HepG2 (cell line): Measurements from ENCODE around the gene SHISA9. TPM values are rescaled to one million over a fixed set of nuclear protein-coding genes. Genes with fewer than 3 reads are reported as not detected.

ENCODE experiments used
- ATAC-seq: fragments of 200-7000 bp; cut with Tn5 transposase; 3 replicates; pipeline ENCODE4 v1.9.1; 2020; ENCODE audit warnings: mild to moderate bottlenecking, moderate library complexity
- BruUV-seq: library from RNA; stranded (reverse); fragments of 400-500 nt; replicated peaks from 2 replicates; lab custom pipeline; 2021; lab: Mats Ljungman, UMichigan
- CTCF ChIA-PET: fragments of 300-600 bp; formaldehyde crosslinking; extraction: SDS; loops from one replicate; lab custom pipeline; 2021; ENCODE audit warnings: low total read pairs, inconsistent platforms, low intra/inter-chr PET ratio; lab: Yijun Ruan, JAX
- POLR2A ChIA-PET: fragments of 350-600 bp; sonication (Branson Sonifier 250); formaldehyde crosslinking; loops from one replicate; lab custom pipeline; 2020; ENCODE audit warnings: antibody characterized with exemption, inconsistent platforms; lab: Yijun Ruan, JAX
- DNase-seq: peaks from one replicate; pipeline ENCODE4 v3.0.0-alpha.2; 2015; ENCODE audit warnings: low spot score
- FAIRE-seq: peaks from 3 replicates; lab custom pipeline; 2011; peaks lifted over from hg19 to GRCh38; lab: Jason Lieb, UNC
- H2AFZ ChIP-seq: one replicate; pipeline ENCODE4 v1.6.1; 2011; ENCODE audit warnings: low read length, inconsistent platforms
- H3K27ac ChIP-seq: fragments of 300-600 bp; 3 replicates; pipeline ENCODE4 v1.8.0; 2011; ENCODE audit warnings: mixed run types, mild to moderate bottlenecking, mixed read lengths, low read length, inconsistent platforms; ENCODE audit not compliant: insufficient read depth; ENCODE audit errors: extremely low read length
- H3K27me3 ChIP-seq, 2 experiments: fragments of 200-600 bp in 1 of 2; 2 replicates in 1 of 2; 3 replicates in 1 of 2; pipeline versions ENCODE4 v1.6.0 to v1.8.0; 2011; ENCODE audit warnings: low read length in 2 of 2, mild to moderate bottlenecking in 2 of 2, moderate library complexity in 2 of 2, inconsistent platforms in 1 of 2; ENCODE audit not compliant: insufficient read depth in 2 of 2, control insufficient read depth in 1 of 2
- H3K36me3 ChIP-seq, 2 experiments: fragments of 200-600 bp in 1 of 2; replicated peaks in 1 of 2; 2 replicates in 1 of 2; 3 replicates in 1 of 2; pipeline versions ENCODE4 v1.5.1 to v1.8.0; 2011; ENCODE audit warnings: low read length in 2 of 2, inconsistent platforms in 1 of 2; ENCODE audit not compliant: insufficient read depth in 2 of 2, control insufficient read depth in 1 of 2
- H3K4me1 ChIP-seq: 2 replicates; pipeline ENCODE4 v1.5.1; 2012; ENCODE audit warnings: low read length, inconsistent platforms; ENCODE audit not compliant: insufficient read depth
- H3K4me2 ChIP-seq: 2 replicates; pipeline ENCODE4 v1.6.0; 2011; ENCODE audit warnings: low read depth, low read length, inconsistent platforms
- H3K4me3 ChIP-seq, 3 experiments: fragments of 200-600 bp in 1 of 3; sonication (generic), shearing (Covaris generic) in 1 of 3; replicated peaks in 1 of 3; 2 replicates each; pipeline ENCODE4 v1.5.1; 2011 to 2016; ENCODE audit warnings: low read length in 3 of 3, inconsistent platforms in 2 of 3, low read depth in 2 of 3, mild to moderate bottlenecking in 2 of 3, control low read depth in 1 of 3, mixed read lengths in 1 of 3; ENCODE audit not compliant: insufficient read depth in 1 of 3
- H3K79me2 ChIP-seq: one replicate; pipeline ENCODE4 v1.6.1; 2011; ENCODE audit warnings: low read length, inconsistent platforms; ENCODE audit not compliant: insufficient read depth
- H3K9ac ChIP-seq: 2 replicates; pipeline ENCODE4 v1.6.0; 2011; ENCODE audit warnings: mild to moderate bottlenecking, low read depth, low read length, inconsistent platforms; ENCODE audit not compliant: insufficient read depth
- H3K9me3 ChIP-seq: 2 replicates; pipeline ENCODE4 v1.5.1; 2012; ENCODE audit warnings: mild to moderate bottlenecking, low read length
- H4K20me1 ChIP-seq: 2 replicates; pipeline ENCODE4 v1.6.0; 2011; ENCODE audit warnings: inconsistent platforms, mild to moderate bottlenecking, low read length, moderate library complexity; ENCODE audit not compliant: insufficient read depth
- ARID3A ChIP-seq: IDR thresholded peaks from 2 replicates; pipeline ENCODE4 v1.6.1; 2012; ENCODE audit warnings: low read depth, low read length, improper control_type of control experiment
- ELF1 ChIP-seq: sonication (generic); formaldehyde crosslinking; IDR thresholded peaks from 2 replicates; pipeline ENCODE4 v1.4.0; 2020; ENCODE audit warnings: missing genetic modification reagents
- GATAD1 ChIP-seq: IDR thresholded peaks from 2 replicates; pipeline ENCODE4 v1.6.1; 2016; ENCODE audit warnings: missing genetic modification reagents, missing compliant biosample characterization
- HNF4A ChIP-seq: sonication (generic); formaldehyde crosslinking; IDR thresholded peaks from 2 replicates; pipeline ENCODE4 v1.4.0; 2020; ENCODE audit warnings: missing genetic modification reagents
- MLLT10 ChIP-seq: sonication (generic); formaldehyde crosslinking; IDR thresholded peaks from 2 replicates; pipeline ENCODE4 v1.4.0; 2020; ENCODE audit warnings: missing genetic modification reagents
- NFIC ChIP-seq: IDR thresholded peaks from 2 replicates; pipeline ENCODE4 v1.6.1; 2012; ENCODE audit warnings: mild to moderate bottlenecking, low read length, inconsistent platforms
- PAF1 ChIP-seq: IDR thresholded peaks from 2 replicates; pipeline ENCODE4 v1.6.1; 2016; ENCODE audit warnings: missing genetic modification reagents, missing compliant biosample characterization
- PLRG1 ChIP-seq: fragments of 450-650 bp; conservative IDR thresholded peaks from 2 replicates; pipeline ENCODE4 v1.6.1; 2016
- RFXANK ChIP-seq: IDR thresholded peaks from 2 replicates; pipeline ENCODE4 v1.6.1; 2016
- SAFB2 ChIP-seq: sonication (generic); formaldehyde crosslinking; IDR thresholded peaks from 2 replicates; pipeline ENCODE4 v1.5.1; 2020; ENCODE audit warnings: missing genetic modification reagents, low read depth, mild to moderate bottlenecking, borderline replicate concordance
- SOX13 ChIP-seq, 3 experiments: fragments of 450-650 bp in 1 of 3; sonication (generic) in 1 of 3; formaldehyde crosslinking in 1 of 3; IDR thresholded peaks in 2 of 3; conservative IDR thresholded peaks in 1 of 3; 2 replicates each; pipeline versions ENCODE4 v1.5.0 to v1.6.1; 2016 to 2020; ENCODE audit warnings: antibody characterized with exemption in 1 of 3, mild to moderate bottlenecking in 1 of 3, missing compliant biosample characterization in 1 of 3, missing genetic modification reagents in 1 of 3, moderate library complexity in 1 of 3
- SRSF1 ChIP-seq: fragments of 200-400 bp; formaldehyde crosslinking; optimal IDR thresholded peaks from 2 replicates; pipeline ENCODE3; 2017; ENCODE audit warnings: mild to moderate bottlenecking, low read depth, low read length, moderate library complexity
- ZFP90 ChIP-seq: sonication (generic); formaldehyde crosslinking; IDR thresholded peaks from 2 replicates; pipeline ENCODE4 v1.8.0; 2022; ENCODE audit warnings: missing genetic modification reagents, mild to moderate bottlenecking, inconsistent platforms, borderline replicate concordance
- ZIK1 ChIP-seq: sonication (generic); formaldehyde crosslinking; IDR thresholded peaks from 2 replicates; pipeline ENCODE4 v1.5.0; 2020; ENCODE audit warnings: mild to moderate bottlenecking, low read depth, missing genetic modification reagents, borderline replicate concordance
- ZNF34 ChIP-seq: sonication (generic); formaldehyde crosslinking; IDR thresholded peaks from 2 replicates; pipeline ENCODE4 v1.4.0; 2020; ENCODE audit warnings: mild to moderate bottlenecking, missing genetic modification reagents, borderline replicate concordance
- ZNF543 ChIP-seq: sonication (generic); formaldehyde crosslinking; IDR thresholded peaks from 2 replicates; pipeline ENCODE4 v1.4.0; 2020; ENCODE audit warnings: mild to moderate bottlenecking, missing genetic modification reagents
- WGBS: methylation state at CpG from one replicate; pipeline ENCODE4 v1.1.6; 2017; ENCODE audit warnings: low lambda C conversion rate; 5-methylcytosine and 5-hydroxymethylcytosine counted together
- in situ Hi-C: cut with HindIII; loops from 2 replicates; pipeline ENCODE4 v1.10.0; 2017; ENCODE audit warnings: low pct_unique_long_range_greater_than_20kb; ENCODE audit not compliant: extremely low pct_ligation_motif_present
- intact Hi-C: fragments of 100-400 bp; cut with micrococcal nuclease; formaldehyde crosslinking; loops from one replicate; pipeline ENCODE4 v1.10.0; 2022; ENCODE audit not compliant: unreplicated experiment
- polyA plus RNA-seq, 8 experiments: library from polyadenylated mRNA; depleted of rRNA in 3 of 8; stranded (reverse) in 7 of 8; unstranded in 1 of 8; fragments of >200 nt; fragmentation: Illumina TruSeq in 4 of 8; extraction: Trizol in 4 of 8; gene quantifications; 2 replicates each; pipeline versions ENCODE4 v1.2.1 to v1.2.3, GENCODE V29; 2011 to 2016; ENCODE audit warnings: low read depth in 4 of 8, missing spikeins in 1 of 8, mixed read lengths in 1 of 8; ENCODE audit not compliant: insufficient read depth in 1 of 8
- total RNA-seq, 5 experiments: library from RNA; depleted of rRNA; stranded (reverse); fragments of >200 nt; fragmentation: Illumina TruSeq; extraction: Trizol; gene quantifications; 2 replicates each; pipeline ENCODE4 v1.2.3, GENCODE V29; 2016; ENCODE audit warnings: low read depth in 1 of 5

SHISA9 gene
- total and polyA plus RNA-seq, 2 of the 13 experiments (the other 11 are each of a cell fraction or from before 2014, with no cell fraction given) = 0.01 TPM; not detected in 1

GRCh38 chr16:13039526-13039925, 138.1 kb downstream of the SHISA9 start:
- CTCF ChIA-PET = no interaction called here
- H3K9me3 ChIP-seq = no peaks in the 10 kb centered on the region
- DNase-seq = no peak
- H3K27me3 ChIP-seq = no peaks in the 10 kb centered on the region
- 8% methylated on average over 2 of the region's 2 CpGs for WGBS
- in situ Hi-C loops (no loop called here), intact Hi-C loops (no loop called here)
- H3K36me3 ChIP-seq = no peaks in the 10 kb centered on the region
- H4K20me1 ChIP-seq = no peaks in the 10 kb centered on the region
- H3K4me1 ChIP-seq = no peaks in the 10 kb centered on the region
- BruUV-seq = no TSS peak
- H3K79me2 ChIP-seq = no peaks in the 10 kb centered on the region
- no peak overlapping the region for H3K27ac ChIP-seq
- ATAC-seq = no peak
- no peak overlapping the region for H3K4me2 ChIP-seq
- FAIRE-seq = no peak
- no peak overlapping the region for H3K9ac ChIP-seq
- POLR2A ChIA-PET = no interaction called here
- no peak for TF ChIP-seq SOX13 (IDR thresholded peaks at IDR 0.05)
- TF ChIP-seq SOX13 (CRISPR knock-in tag; conservative IDR thresholded peaks at IDR 0.05 in 1 of 2, IDR thresholded peaks at IDR 0.05 in 1 of 2) = no peak
- no peak for TF ChIP-seq MLLT10 (CRISPR knock-in tag)
- no peak for TF ChIP-seq SAFB2 (CRISPR knock-in tag)
- no peak for TF ChIP-seq SRSF1
- TF ChIP-seq ZIK1 (CRISPR knock-in tag) = no peak
- no peak overlapping the region for H3K4me3 ChIP-seq
- H2AFZ ChIP-seq = no peak overlapping the region

- no peak for ATAC-seq
- Histone ChIP-seq H2AFZ (no peak overlapping the region), H3K27me3 (no peaks in the 10 kb centered on the region), H3K9me3 (no peaks in the 10 kb centered on the region), H3K4me3 (no peak overlapping the region), H4K20me1 (no peaks in the 10 kb centered on the region), H3K4me2 (no peak overlapping the region), H3K4me1 (no peaks in the 10 kb centered on the region), H3K79me2 (no peaks in the 10 kb centered on the region), H3K36me3 (no peaks in the 10 kb centered on the region), H3K9ac (no peak overlapping the region), H3K27ac (no peak overlapping the region)
- ChIA-PET POLR2A (no interaction called here), CTCF (no interaction called here)
- no peak for DNase-seq
- WGBS = 0% methylated on average over 1 of the region's 1 CpG
- intact Hi-C loops (no loop called here), in situ Hi-C loops (no loop called here)
- no TSS peak for BruUV-seq
- FAIRE-seq = no peak
- TF ChIP-seq ELF1 (CRISPR knock-in tag) (no peak), RFXANK (CRISPR knock-in tag) (no peak), ZNF543 (CRISPR knock-in tag) (no peak), ZNF34 (CRISPR knock-in tag) (no peak), PAF1 (CRISPR knock-in tag) (no peak), HNF4A (CRISPR knock-in tag) (no peak), PLRG1 (no peak), GATAD1 (CRISPR knock-in tag) (no peak), ZFP90 (CRISPR knock-in tag) (no peak), ARID3A (no peak), NFIC (no peak)
Measured at GRCh38 chr16:13041180-13041579, 139.8 kb downstream of the SHISA9 start.
